ENCODE measurements around the gene MDN1. TPM values are rescaled to one million over a fixed set of nuclear protein-coding genes. Genes with fewer than 3 reads are reported as not detected.

MDN1 gene
- total RNA-seq, 1 experiment from 2014 or later = 117 TPM

- Mint-ChIP-seq H3K4me3 (no peak overlapping the region), H3K27me3 (ENCODE audit: low read depth) (no peaks in the 10 kb centered on the region), H3K36me3 (ENCODE audit: insufficient read depth in 1 of 3, low read depth in 3 of 3) (peaks cover 66 to 94% (median 73%) of the 10 kb centered on the region in 3 experiments; a peak in 6 of 7 replicates), H3K27ac (no peak overlapping the region), H3K9me3 (no peaks in the 10 kb centered on the region), H3K4me1 (no peaks in the 10 kb centered on the region)
- H3K23me2 ChIP-seq (ENCODE audit: insufficient read length, low read depth, low read length, poor library complexity, severe bottlenecking) = no peaks in the 10 kb centered on the region
- no peak overlapping the region for H2BK20ac ChIP-seq (ENCODE audit: low read depth, low read length, poor library complexity, severe bottlenecking)
- H4K5ac ChIP-seq (ENCODE audit: insufficient read length, low read depth, low read length) = no peak overlapping the region
- H3K27me3 ChIP-seq (ENCODE audit: insufficient read depth, low read length) = no peaks in the 10 kb centered on the region
- H3K4me1 ChIP-seq (ENCODE audit: insufficient read depth, low read length) = no peaks in the 10 kb centered on the region
- no peaks in the 10 kb centered on the region for H4K20me1 ChIP-seq (ENCODE audit: control insufficient read depth, insufficient read depth, insufficient read length)
- H3K4ac ChIP-seq (ENCODE audit: low read depth, low read length) = no peak overlapping the region
- no peak overlapping the region for H4K91ac ChIP-seq (ENCODE audit: insufficient read length, low read depth, low read length)
- H4K8ac ChIP-seq (replicated peaks; ENCODE audit: insufficient read length, low read depth, low read length) = no peak overlapping the region
- H3K9me3 ChIP-seq (ENCODE audit: control insufficient read depth, low read depth, low read length) = no peaks in the 10 kb centered on the region
- no peak overlapping the region for H3K14ac ChIP-seq (ENCODE audit: insufficient read depth, low read length)
- H3K56ac ChIP-seq (ENCODE audit: insufficient read length, low read depth, low read length) = no peak overlapping the region
- no peaks in the 10 kb centered on the region for H3K79me2 ChIP-seq (ENCODE audit: insufficient read depth, low read length)
- H2BK15ac ChIP-seq (ENCODE audit: low read depth, low read length) = no peak overlapping the region
- no peak overlapping the region for H3K9ac ChIP-seq (ENCODE audit: extremely low read depth, insufficient read length, low read length)
- no peak overlapping the region for H2AFZ ChIP-seq (ENCODE audit: low read length)
- H3K4me2 ChIP-seq (ENCODE audit: insufficient read depth, insufficient read length, low read length) = no peak overlapping the region
- no peak overlapping the region for H2BK12ac ChIP-seq (ENCODE audit: insufficient read length, low read depth, low read length)
- WGBS (ENCODE audit: extremely low coverage, insufficient read length, low lambda C conversion rate) = no CpG with 5 or more reads among the region's 1 CpG
- no peak overlapping the region for H2BK5ac ChIP-seq (ENCODE audit: insufficient read length, low read length)
- no peak overlapping the region for H3K18ac ChIP-seq (ENCODE audit: insufficient read length, low read depth, low read length)
- no peak overlapping the region for H3K27ac ChIP-seq (ENCODE audit: insufficient read length, low read depth, low read length)
- TF ChIP-seq, protein P1, sequence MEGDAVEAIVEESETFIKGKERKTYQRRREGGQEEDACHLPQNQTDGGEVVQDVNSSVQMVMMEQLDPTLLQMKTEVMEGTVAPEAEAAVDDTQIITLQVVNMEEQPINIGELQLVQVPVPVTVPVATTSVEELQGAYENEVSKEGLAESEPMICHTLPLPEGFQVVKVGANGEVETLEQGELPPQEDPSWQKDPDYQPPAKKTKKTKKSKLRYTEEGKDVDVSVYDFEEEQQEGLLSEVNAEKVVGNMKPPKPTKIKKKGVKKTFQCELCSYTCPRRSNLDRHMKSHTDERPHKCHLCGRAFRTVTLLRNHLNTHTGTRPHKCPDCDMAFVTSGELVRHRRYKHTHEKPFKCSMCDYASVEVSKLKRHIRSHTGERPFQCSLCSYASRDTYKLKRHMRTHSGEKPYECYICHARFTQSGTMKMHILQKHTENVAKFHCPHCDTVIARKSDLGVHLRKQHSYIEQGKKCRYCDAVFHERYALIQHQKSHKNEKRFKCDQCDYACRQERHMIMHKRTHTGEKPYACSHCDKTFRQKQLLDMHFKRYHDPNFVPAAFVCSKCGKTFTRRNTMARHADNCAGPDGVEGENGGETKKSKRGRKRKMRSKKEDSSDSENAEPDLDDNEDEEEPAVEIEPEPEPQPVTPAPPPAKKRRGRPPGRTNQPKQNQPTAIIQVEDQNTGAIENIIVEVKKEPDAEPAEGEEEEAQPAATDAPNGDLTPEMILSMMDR (conservative IDR thresholded peaks at IDR 0.05) = no peak
- H3T11ph ChIP-seq (ENCODE audit: low read length) = no peak overlapping the region
- no peaks in the 10 kb centered on the region for H3K79me1 ChIP-seq (ENCODE audit: insufficient read depth, low read depth, low read length, poor library complexity, severe bottlenecking)
- H2AK5ac ChIP-seq (ENCODE audit: insufficient read length, low read length) = no peak overlapping the region
- no peak for DNase-seq
- H3K23ac ChIP-seq (ENCODE audit: insufficient read length, low read depth, low read length) = no peak overlapping the region
- no peak overlapping the region for H2BK120ac ChIP-seq (ENCODE audit: low read depth, low read length, poor library complexity, severe bottlenecking)
Measured at GRCh38 chr6:89649682-89650081, 169.9 kb downstream of the MDN1 start.
